ENCODE results near the gene ZDHHC1.

DNA sequence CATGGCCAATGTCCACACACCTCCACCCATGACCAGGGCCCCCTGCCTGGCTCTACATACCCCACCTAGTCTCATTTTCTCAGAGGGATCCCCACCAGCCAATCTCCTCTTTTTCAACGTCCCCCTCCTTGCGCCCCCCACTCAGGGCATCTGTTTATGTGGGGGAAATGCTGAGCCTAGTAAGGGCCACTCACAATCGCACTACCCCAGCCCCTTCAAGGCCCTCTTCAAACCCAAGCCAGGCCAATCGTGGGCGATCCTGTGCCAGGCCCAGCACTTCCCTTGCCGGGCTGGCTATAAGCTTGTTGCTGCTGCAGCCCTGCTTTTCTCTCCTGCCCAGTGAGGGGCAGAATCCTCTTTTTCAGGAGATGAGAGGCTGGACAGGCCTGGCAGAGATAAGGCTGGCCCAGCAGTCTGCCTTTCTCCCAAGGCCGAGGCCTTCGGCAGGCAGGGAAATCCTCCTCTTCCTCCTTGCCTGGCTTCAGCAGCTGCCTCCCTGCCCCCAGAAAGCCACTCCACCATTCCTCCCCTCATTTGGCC lies 30.8 kb upstream of the ZDHHC1 start:
- TF ChIP-seq, protein P1, sequence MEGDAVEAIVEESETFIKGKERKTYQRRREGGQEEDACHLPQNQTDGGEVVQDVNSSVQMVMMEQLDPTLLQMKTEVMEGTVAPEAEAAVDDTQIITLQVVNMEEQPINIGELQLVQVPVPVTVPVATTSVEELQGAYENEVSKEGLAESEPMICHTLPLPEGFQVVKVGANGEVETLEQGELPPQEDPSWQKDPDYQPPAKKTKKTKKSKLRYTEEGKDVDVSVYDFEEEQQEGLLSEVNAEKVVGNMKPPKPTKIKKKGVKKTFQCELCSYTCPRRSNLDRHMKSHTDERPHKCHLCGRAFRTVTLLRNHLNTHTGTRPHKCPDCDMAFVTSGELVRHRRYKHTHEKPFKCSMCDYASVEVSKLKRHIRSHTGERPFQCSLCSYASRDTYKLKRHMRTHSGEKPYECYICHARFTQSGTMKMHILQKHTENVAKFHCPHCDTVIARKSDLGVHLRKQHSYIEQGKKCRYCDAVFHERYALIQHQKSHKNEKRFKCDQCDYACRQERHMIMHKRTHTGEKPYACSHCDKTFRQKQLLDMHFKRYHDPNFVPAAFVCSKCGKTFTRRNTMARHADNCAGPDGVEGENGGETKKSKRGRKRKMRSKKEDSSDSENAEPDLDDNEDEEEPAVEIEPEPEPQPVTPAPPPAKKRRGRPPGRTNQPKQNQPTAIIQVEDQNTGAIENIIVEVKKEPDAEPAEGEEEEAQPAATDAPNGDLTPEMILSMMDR (IDR thresholded peaks at IDR 0.05), result no peak
- no peak for TF ChIP-seq POLR2A (IDR thresholded peaks at IDR 0.05)

All from thyroid gland (tissue), 4 donors.